Smooth muscle cell (in vitro differentiated cells): ENCODE measurements around the gene PPP1R9B. TPM values are rescaled to one million over a fixed set of nuclear protein-coding genes. Genes with fewer than 3 reads are reported as not detected.

Experiments used
- DNase-seq: peaks from one replicate; lab custom pipeline; 2025; ENCODE audit not compliant: unreplicated experiment; lab: John Stamatoyannopoulos, UW
- H2AFZ ChIP-seq: fragments of 200-600 bp; sonication (generic); 2 replicates; pipeline ENCODE4 v1.6.0; 2016; ENCODE audit warnings: antibody characterized with exemption, low read depth, mild to moderate bottlenecking
- H3F3A ChIP-seq: fragments of 200-600 bp; sonication (generic); 2 replicates; pipeline ENCODE4 v1.6.0; 2017; ENCODE audit warnings: antibody characterized with exemption, low read depth
- H3K27ac ChIP-seq: fragments of 200-600 bp; sonication (generic); 2 replicates; pipeline ENCODE4 v1.5.1; 2016; ENCODE audit warnings: low read depth, mild to moderate bottlenecking
- H3K27me3 ChIP-seq: fragments of 200-600 bp; sonication (generic); 2 replicates; pipeline ENCODE4 v1.6.1; 2016; ENCODE audit warnings: low read depth, mild to moderate bottlenecking
- H3K36me3 ChIP-seq: fragments of 200-600 bp; sonication (generic); 2 replicates; pipeline ENCODE4 v1.5.1; 2016; ENCODE audit warnings: low read depth
- H3K4me1 ChIP-seq: fragments of 200-600 bp; sonication (generic); 2 replicates; pipeline ENCODE4 v1.5.1; 2016; ENCODE audit warnings: low read depth
- H3K4me2 ChIP-seq: fragments of 200-600 bp; sonication (generic); 2 replicates; pipeline ENCODE4 v1.6.0; 2016; ENCODE audit warnings: mild to moderate bottlenecking
- H3K4me3 ChIP-seq: fragments of 200-600 bp; sonication (generic); 2 replicates; pipeline ENCODE4 v1.5.1; 2016; ENCODE audit warnings: mild to moderate bottlenecking
- H3K79me2 ChIP-seq: fragments of 200-600 bp; sonication (generic); 2 replicates; pipeline ENCODE4 v1.6.0; 2016; ENCODE audit warnings: low read depth, mild to moderate bottlenecking
- H3K9ac ChIP-seq: fragments of 200-600 bp; sonication (generic); 2 replicates; pipeline ENCODE4 v1.6.0; 2016; ENCODE audit warnings: low read depth
- H3K9me3 ChIP-seq: fragments of 200-600 bp; sonication (generic); replicated peaks from 2 replicates; pipeline ENCODE4 v1.5.1; 2016; ENCODE audit warnings: low read depth
- H4K20me1 ChIP-seq: fragments of 200-600 bp; sonication (generic); 2 replicates; pipeline ENCODE4 v1.6.0; 2016; ENCODE audit warnings: low read depth
- CTCF ChIP-seq: fragments of 200-600 bp; sonication (generic); IDR thresholded peaks from 2 replicates; pipeline ENCODE4 v1.5.1; 2017; ENCODE audit warnings: borderline replicate concordance, mild to moderate bottlenecking, antibody characterized with exemption; ENCODE audit not compliant: insufficient read depth, poor library complexity, severe bottlenecking
- WGBS: methylation state at CpG from one replicate; pipeline ENCODE4 v1.1.7; 2016; ENCODE audit warnings: low lambda C conversion rate; 5-methylcytosine and 5-hydroxymethylcytosine counted together
- polyA plus RNA-seq: library from polyadenylated mRNA; unstranded; fragments of >200 nt; fragmentation: Nextera tagmentation; extraction: Ambion mirVana; gene quantifications from 2 replicates; pipeline ENCODE4 v1.2.1, GENCODE V29; 2016
- total RNA-seq: library from RNA; depleted of rRNA; stranded (reverse); fragments of >200 nt; gene quantifications from 2 replicates; pipeline ENCODE4 v1.2.3, GENCODE V29; 2014

Gene PPP1R9B
- total and polyA plus RNA-seq, 2 experiments from 2014 or later = 6.7 to 20.8 TPM

- H2AFZ ChIP-seq = no peak overlapping the region
- H4K20me1 ChIP-seq = peaks cover 100% of the 10 kb centered on the region
- WGBS = 87% methylated on average over 6 of the region's 6 CpGs
- no peaks in the 10 kb centered on the region for H3K36me3 ChIP-seq
- H3K4me2 ChIP-seq = no peak overlapping the region
- no peaks in the 10 kb centered on the region for H3K9me3 ChIP-seq
- no peak overlapping the region for H3K9ac ChIP-seq
- no peak for TF ChIP-seq CTCF
- H3K27me3 ChIP-seq = no peaks in the 10 kb centered on the region
- H3K27ac ChIP-seq = no peak overlapping the region
- H3K4me3 ChIP-seq = no peak overlapping the region
- peaks cover 58% of the 10 kb centered on the region for H3K79me2 ChIP-seq
- H3K4me1 ChIP-seq = peaks cover 23% of the 10 kb centered on the region
- H3F3A ChIP-seq = no peaks in the 10 kb centered on the region
- DNase-seq = no peak
These were observed 6.1 kb downstream of the PPP1R9B start for GRCh38 chr17:50144355-50144754.

- H3K4me3 ChIP-seq = no peak overlapping the region
- no peaks in the 10 kb centered on the region for H3K27me3 ChIP-seq
- H3K9ac ChIP-seq = no peak overlapping the region
- H3K4me2 ChIP-seq = no peak overlapping the region
- H2AFZ ChIP-seq = no peak overlapping the region
- H3K27ac ChIP-seq = no peak overlapping the region
- peaks cover 18% of the 10 kb centered on the region for H3K4me1 ChIP-seq
- H3K9me3 ChIP-seq = no peaks in the 10 kb centered on the region
- peaks cover 50% of the 10 kb centered on the region for H3K79me2 ChIP-seq
- TF ChIP-seq CTCF = no peak
- DNase-seq = no peak
- H3K36me3 ChIP-seq = no peaks in the 10 kb centered on the region
- H4K20me1 ChIP-seq = peaks cover 100% of the 10 kb centered on the region
- H3F3A ChIP-seq = no peaks in the 10 kb centered on the region
- 99% methylated on average over 17 of the region's 20 CpGs for WGBS
These were observed 6.9 kb downstream of the PPP1R9B start for GRCh38 chr17:50143461-50144176.

- Histone ChIP-seq H3K4me3 (no peak overlapping the region), H3K4me1 (no peaks in the 10 kb centered on the region), H3K36me3 (no peaks in the 10 kb centered on the region), H2AFZ (no peak overlapping the region), H3K27ac (no peak overlapping the region), H4K20me1 (peaks cover 99% of the 10 kb centered on the region), H3F3A (no peaks in the 10 kb centered on the region), H3K9me3 (no peaks in the 10 kb centered on the region), H3K9ac (no peak overlapping the region), H3K79me2 (peaks cover 31% of the 10 kb centered on the region), H3K4me2 (no peak overlapping the region), H3K27me3 (no peaks in the 10 kb centered on the region)
- 92% methylated on average over 8 of the region's 8 CpGs for WGBS
- TF ChIP-seq CTCF = no peak
- DNase-seq = no peak
These were observed 8.7 kb downstream of the PPP1R9B start for GRCh38 chr17:50141745-50142110.
